Spleen (tissue), 11 donors: ENCODE measurements around the gene TLE5. TPM values are rescaled to one million over a fixed set of nuclear protein-coding genes. Genes with fewer than 3 reads are reported as not detected.
A peak's percentile ranks its signal among the peaks of the same experiment; 100 is the strongest.

Experiments used
- DNase-seq: peaks from one replicate; pipeline ENCODE4 v3.0.0-alpha.2; 2020
- H3K27ac ChIP-seq, 8 donors: fragments of 200-600 bp; sonication (generic) in 7 of 8; 1 replicate in 4 of 8; 2 replicates in 4 of 8; pipeline versions ENCODE4 v1.5.0 to v1.8.0; 2016 to 2021; ENCODE audit warnings: inconsistent platforms in 4 of 8, mild to moderate bottlenecking in 4 of 8, moderate library complexity in 1 of 8
- H3K27me3 ChIP-seq, 7 donors: fragments of 200-600 bp; sonication (generic) in 6 of 7; replicated peaks in 1 of 7; 1 replicate in 4 of 7; 2 replicates in 3 of 7; pipeline versions ENCODE4 v1.5.0 to v1.8.0; 2016 to 2021; ENCODE audit warnings: inconsistent platforms in 3 of 7, mild to moderate bottlenecking in 1 of 7
- H3K36me3 ChIP-seq, 6 donors: fragments of 200-600 bp; sonication (generic) in 5 of 6; 1 replicate in 4 of 6; 2 replicates in 2 of 6; pipeline versions ENCODE4 v1.5.0 to v1.8.0; 2016 to 2021; ENCODE audit warnings: inconsistent platforms in 2 of 6
- H3K4me1 ChIP-seq, 6 donors: fragments of 200-600 bp; sonication (generic) in 5 of 6; 1 replicate in 3 of 6; 2 replicates in 3 of 6; pipeline versions ENCODE4 v1.5.0 to v1.8.0; 2016 to 2021; ENCODE audit warnings: inconsistent platforms in 3 of 6
- H3K4me3 ChIP-seq, 8 donors: fragments of 200-600 bp; sonication (generic) in 7 of 8; 1 replicate in 4 of 8; 2 replicates in 4 of 8; pipeline versions ENCODE4 v1.5.0 to v1.8.0; 2016 to 2021; ENCODE audit warnings: inconsistent platforms in 4 of 8, mild to moderate bottlenecking in 4 of 8, moderate library complexity in 2 of 8
- H3K9me3 ChIP-seq, 8 donors: fragments of 200-600 bp; sonication (generic) in 7 of 8; 1 replicate in 4 of 8; 2 replicates in 4 of 8; pipeline versions ENCODE4 v1.5.0 to v1.8.0; 2016 to 2021; ENCODE audit warnings: inconsistent platforms in 4 of 8
- POLR2A ChIP-seq, 3 donors: fragments of 450-650 bp; IDR thresholded peaks; one replicate each; pipeline ENCODE4 v1.5.1; 2017; ENCODE audit warnings: antibody characterized with exemption in 3 of 3, mild to moderate bottlenecking in 1 of 3
- POLR2AphosphoS5 ChIP-seq, 3 donors: sonication (generic); formaldehyde crosslinking; IDR thresholded peaks; one replicate each; pipeline ENCODE4 v1.5.1; 2017; ENCODE audit warnings: antibody characterized with exemption in 3 of 3
- WGBS, 5 donors: extraction: QIAGEN DNeasy Blood & Tissue Kit in 3 of 5; methylation state at CpG; one replicate each; pipeline versions ENCODE4 v1.1.5 to v1.1.7; 2013 to 2018; 5-methylcytosine and 5-hydroxymethylcytosine counted together
- intact Hi-C: fragments of 100-400 bp; cut with DNase I; formaldehyde crosslinking; loops from one replicate; pipeline ENCODE4 v1.15.0; 2023; ENCODE audit warnings: low total_unique reads
- polyA plus RNA-seq, 3 donors: library from polyadenylated mRNA; stranded (reverse); fragments of 200-250 nt; gene quantifications; one replicate each; pipeline ENCODE4 v1.2.1, GENCODE V29; 2013
- total RNA-seq, 7 donors: library from RNA; depleted of rRNA in 3 of 7; stranded (reverse); fragments of >200 nt in 3 of 7; fragmentation: NEBNext Ultra II Directional in 4 of 7; extraction: Animal tissue kit (Norgen Biotek cat#: 25700) in 4 of 7; gene quantifications; one replicate each; pipeline versions ENCODE4 v1.1.0 to v1.2.1, GENCODE V29; 2016 to 2021
- TF ChIP-seq, protein P1 (sequence below), 11 experiments: fragments of 200-600 bp in 7 of 11; fragments of 450-650 bp in 4 of 11; sonication (generic) in 4 of 11; IDR thresholded peaks in 8 of 11; conservative IDR thresholded peaks in 3 of 11; 1 replicate in 7 of 11; 2 replicates in 4 of 11; pipeline versions ENCODE4 v1.4.0 to v1.8.0; 2016 to 2021; ENCODE audit warnings: antibody characterized with exemption in 11 of 11, inconsistent platforms in 4 of 11, mild to moderate bottlenecking in 1 of 11
- donor health status: healthy with polysubstance abuse.
- donor health status: DM: no; HTN: no; CAD: no; lungs with moderate emphysema.
- donor health status: DM: no; HTN: no; CAD: no.
- donor health status: Bipolar disorder and iron deficiency.
- donor health status: healthy.
- donor health status: DM: no; HTN: no; CAD: no.
- donor health status: DM: yes; HTN: yes; CAD: no.

TLE5 gene
- total and polyA plus RNA-seq, 10 donors, result 325 to 618 (median 435) TPM

DNA sequence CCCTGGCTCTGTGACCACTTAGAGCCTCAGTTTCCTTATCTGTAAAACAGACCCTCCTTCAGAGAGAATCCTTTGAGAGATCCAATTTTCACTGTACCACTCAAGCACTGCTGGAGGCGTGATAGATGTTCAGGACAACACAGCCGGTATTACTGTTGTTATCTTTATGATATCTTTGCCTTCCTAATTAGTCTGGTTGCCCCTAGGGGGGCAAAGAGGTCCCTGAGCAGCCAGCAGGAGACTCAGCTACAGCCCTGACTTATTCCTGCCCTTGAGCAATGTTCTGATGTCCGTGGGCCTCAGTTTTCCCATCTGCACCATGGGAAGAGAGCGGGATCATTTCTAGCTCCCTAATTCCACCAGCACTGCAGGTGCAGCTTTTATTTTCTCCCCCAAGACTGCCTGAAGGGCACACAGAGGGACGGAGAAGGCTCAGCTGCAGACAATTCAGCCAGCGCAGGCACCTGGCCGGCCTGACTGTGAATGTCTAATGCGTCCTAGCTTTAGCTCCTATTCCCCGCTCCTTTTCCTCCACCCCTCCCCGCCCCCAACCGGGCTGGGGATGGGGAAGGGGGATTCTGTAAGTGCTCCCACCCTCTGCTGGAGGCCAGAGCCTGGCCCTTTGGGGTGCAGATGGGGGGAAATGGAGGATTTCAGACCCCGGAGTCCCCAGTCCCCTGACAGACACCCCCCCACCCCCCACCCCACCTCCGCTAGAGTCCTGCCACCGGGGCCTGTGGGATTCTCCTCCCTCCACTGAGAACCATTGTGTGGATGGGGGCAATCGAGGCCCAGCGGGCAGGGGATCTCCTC is 16.2 kb downstream of the TLE5 start:
- intact Hi-C loops, result no loop called here
- Histone ChIP-seq H3K4me3 (peak overlapping the region in 1 of 8 donors; percentile 66), H3K36me3 (no peaks in the 10 kb centered on the region), H3K9me3 (no peaks in the 10 kb centered on the region), H3K4me1 (peaks cover 4 to 42% (median 23%) of the 10 kb centered on the region in 6 donors), H3K27me3 (peaks cover 0 to 45% (median 4%) of the 10 kb centered on the region in 7 donors), H3K27ac (peak overlapping the region in 4 of 8 donors; percentile 36 to 79 (median 48))
- 58 to 68% (median 62%) methylated on average over 15 to 16 of the region's 16 CpGs for WGBS, 5 donors
- TF ChIP-seq POLR2AphosphoS5 (IDR thresholded peaks at IDR 0.05), result no peak
- TF ChIP-seq, protein P1, sequence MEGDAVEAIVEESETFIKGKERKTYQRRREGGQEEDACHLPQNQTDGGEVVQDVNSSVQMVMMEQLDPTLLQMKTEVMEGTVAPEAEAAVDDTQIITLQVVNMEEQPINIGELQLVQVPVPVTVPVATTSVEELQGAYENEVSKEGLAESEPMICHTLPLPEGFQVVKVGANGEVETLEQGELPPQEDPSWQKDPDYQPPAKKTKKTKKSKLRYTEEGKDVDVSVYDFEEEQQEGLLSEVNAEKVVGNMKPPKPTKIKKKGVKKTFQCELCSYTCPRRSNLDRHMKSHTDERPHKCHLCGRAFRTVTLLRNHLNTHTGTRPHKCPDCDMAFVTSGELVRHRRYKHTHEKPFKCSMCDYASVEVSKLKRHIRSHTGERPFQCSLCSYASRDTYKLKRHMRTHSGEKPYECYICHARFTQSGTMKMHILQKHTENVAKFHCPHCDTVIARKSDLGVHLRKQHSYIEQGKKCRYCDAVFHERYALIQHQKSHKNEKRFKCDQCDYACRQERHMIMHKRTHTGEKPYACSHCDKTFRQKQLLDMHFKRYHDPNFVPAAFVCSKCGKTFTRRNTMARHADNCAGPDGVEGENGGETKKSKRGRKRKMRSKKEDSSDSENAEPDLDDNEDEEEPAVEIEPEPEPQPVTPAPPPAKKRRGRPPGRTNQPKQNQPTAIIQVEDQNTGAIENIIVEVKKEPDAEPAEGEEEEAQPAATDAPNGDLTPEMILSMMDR (IDR thresholded peaks at IDR 0.05 in 8 of 11, conservative IDR thresholded peaks at IDR 0.05 in 3 of 11), result no peak
- no peak for TF ChIP-seq POLR2A (IDR thresholded peaks at IDR 0.05)
- no peak for DNase-seq

DNA sequence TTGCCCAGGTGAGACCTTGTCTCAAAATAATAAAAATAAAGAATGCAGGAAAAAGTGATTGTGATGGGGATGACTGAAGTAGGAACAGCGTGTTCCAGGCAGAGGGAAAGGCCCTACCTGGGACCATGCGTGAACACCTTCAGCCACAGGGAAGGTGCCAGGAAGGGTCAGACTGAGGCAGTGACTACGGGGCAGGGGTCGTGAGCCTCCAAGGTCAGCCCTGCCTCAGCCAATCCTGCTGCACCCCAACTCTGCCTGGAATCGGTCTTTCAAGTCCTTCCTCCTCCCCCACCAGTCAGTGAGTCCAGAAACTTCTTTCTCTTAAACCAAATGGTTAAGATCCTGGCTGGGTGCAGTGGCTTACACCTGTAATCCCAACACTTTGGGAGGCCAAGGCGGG is 17.1 kb downstream of the TLE5 start:
- intact Hi-C loops, result no loop called here
- H3K9me3 ChIP-seq, result no peaks in the 10 kb centered on the region

DNA sequence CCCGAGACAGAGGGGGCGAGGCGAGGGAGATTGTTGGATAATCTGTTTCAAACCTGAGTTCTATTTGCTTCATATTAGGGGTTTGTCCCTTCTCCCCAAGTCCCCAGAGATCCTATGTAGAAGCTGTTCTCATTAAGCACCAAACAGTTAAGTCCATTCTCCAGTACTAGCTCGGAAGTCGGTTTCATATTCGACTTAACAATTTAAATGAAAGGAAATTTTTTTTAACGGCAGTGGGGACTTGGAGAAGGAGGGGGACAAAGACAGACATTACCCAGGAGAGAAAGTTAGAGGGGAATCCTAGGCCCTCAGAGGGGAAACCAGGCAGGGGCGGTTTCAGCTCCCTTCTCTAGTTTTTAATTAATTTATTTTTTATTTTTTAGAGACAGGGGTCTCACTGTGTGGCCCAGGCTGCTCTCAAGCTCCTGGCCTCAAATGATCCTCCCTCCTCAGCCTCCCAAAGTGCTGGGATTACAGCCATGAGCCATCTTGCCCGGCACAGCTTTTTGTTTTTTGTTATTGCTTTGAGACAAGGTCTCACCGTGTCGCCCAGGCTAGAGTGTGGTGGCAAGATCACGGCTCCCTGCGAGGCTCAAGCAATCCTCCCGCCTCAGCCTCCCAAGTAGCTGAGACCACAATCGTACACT is 19.6 kb downstream of the TLE5 start:
- DNase-seq, result no peak
- peaks cover 0 to 42% (median 15%) of the 10 kb centered on the region in 6 donors for H3K4me1 ChIP-seq
- no peak overlapping the region for H3K4me3 ChIP-seq
- TF ChIP-seq POLR2A (IDR thresholded peaks at IDR 0.05), result no peak
- no peak for TF ChIP-seq POLR2AphosphoS5 (IDR thresholded peaks at IDR 0.05)
- TF ChIP-seq, protein P1 (IDR thresholded peaks at IDR 0.05 in 8 of 11, conservative IDR thresholded peaks at IDR 0.05 in 3 of 11), result no peak
- H3K27me3 ChIP-seq, result peaks cover 0 to 36% (median 4%) of the 10 kb centered on the region in 7 donors
- H3K9me3 ChIP-seq, result no peaks in the 10 kb centered on the region
- 43 to 50% (median 46%) methylated on average over 15 of the region's 15 CpGs for WGBS, 5 donors
- H3K36me3 ChIP-seq, result no peaks in the 10 kb centered on the region
- intact Hi-C loops, result no loop called here
- H3K27ac ChIP-seq, result peak overlapping the region in 6 of 8 donors; percentile 40 to 70 (median 54)

More for the DNA sequence above, 17.1 kb downstream of the TLE5 start:
- TF ChIP-seq, protein P1 (IDR thresholded peaks at IDR 0.05 in 8 of 11, conservative IDR thresholded peaks at IDR 0.05 in 3 of 11), result no peak
- TF ChIP-seq POLR2A (IDR thresholded peaks at IDR 0.05), result no peak
- no peak for TF ChIP-seq POLR2AphosphoS5 (IDR thresholded peaks at IDR 0.05)
- no peaks in the 10 kb centered on the region for H3K36me3 ChIP-seq
- DNase-seq, result no peak
- peaks cover 0 to 45% (median 4%) of the 10 kb centered on the region in 7 donors for H3K27me3 ChIP-seq
- H3K27ac ChIP-seq, result no peak overlapping the region
- H3K4me3 ChIP-seq, result no peak overlapping the region
- 85 to 96% (median 87%) methylated on average over 6 of the region's 6 CpGs for WGBS, 5 donors
- H3K4me1 ChIP-seq, result peaks cover 4 to 42% (median 23%) of the 10 kb centered on the region in 6 donors
